ENCODE data around the gene KRTAP5-10.
"Not testable (repeated sequence)": the region's sequence is repeated elsewhere in the genome, so short reads cannot be mapped to it uniquely, and the experiment has no call there.

Gene KRTAP5-10

DNA sequence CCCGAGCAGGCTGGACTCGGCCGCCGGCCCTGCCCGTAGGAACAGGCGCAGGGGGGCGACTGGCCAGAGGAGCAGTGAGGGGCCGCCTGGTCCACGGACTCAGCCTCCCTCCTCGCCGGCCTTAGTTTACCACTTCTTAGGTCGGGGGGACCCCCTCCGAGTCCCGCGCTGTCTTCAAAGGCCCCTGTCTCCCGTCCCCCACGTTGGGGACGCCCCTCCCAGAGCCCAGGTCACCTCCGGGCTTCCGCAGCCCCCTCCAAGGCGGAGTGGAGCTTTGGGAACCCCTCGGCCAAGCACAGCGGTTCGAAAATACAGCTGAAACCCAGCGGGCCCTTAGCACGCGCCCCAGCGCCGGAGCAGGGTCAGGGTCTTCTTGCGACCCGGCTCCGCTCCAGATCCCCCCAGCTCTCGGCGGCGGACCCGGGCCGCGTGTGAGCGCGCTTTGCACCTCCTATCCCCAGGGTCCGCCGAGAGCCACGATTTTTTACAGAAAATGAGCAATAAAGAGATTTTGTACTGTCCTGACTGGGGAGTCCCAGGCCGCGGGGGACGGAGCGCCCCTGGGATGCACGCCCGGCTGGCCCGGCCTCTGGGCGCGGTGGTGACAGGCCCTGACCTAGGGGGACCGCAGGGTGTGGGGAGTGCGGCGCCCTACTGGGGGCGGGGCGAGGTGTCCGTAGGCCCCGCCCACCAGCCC is 42.3 kb downstream of the KRTAP5-10 start:
- DNase-seq (ENCODE audit: low read depth in 2 of 2, low spot score in 1 of 2): not testable (repeated sequence)

- not testable (repeated sequence) for DNase-seq (ENCODE audit: low read depth in 2 of 2, low spot score in 1 of 2)
Measured at GRCh38 chr11:71608272-71608671, 42.9 kb downstream of the KRTAP5-10 start.

DNA sequence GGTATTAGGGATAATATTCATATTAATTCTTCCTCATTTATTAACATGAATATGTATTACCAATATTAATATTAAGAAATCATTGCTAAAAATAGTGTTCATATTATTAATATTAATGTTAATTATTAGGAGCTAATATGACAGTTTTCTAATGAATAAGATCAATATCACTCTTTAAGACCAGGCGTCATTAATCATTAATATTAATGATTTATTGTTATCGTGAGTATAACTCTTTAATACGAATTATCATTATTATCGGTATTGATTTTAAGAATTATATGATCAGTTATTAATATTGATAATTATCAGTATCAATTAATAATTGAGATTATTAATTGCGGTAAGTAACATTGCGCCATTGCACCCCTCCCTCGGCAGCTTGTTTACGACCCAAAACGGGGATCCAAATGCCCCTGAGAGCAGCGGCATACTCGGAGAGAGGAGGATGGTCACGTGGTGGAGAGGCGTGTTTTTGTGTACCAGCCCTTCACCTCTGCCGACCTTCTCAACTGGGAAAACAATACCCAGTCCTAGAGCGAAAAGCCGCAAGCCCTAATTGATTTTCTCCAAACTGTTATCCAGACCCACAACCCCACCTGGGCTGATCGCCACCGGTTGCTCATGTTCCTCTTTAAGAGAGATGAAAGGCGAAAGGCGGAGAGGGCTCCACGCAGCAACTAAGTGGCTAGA is 46.0 kb downstream of the KRTAP5-10 start:
- not testable (repeated sequence) for DNase-seq (ENCODE audit: low read depth in 2 of 2, low spot score in 1 of 2)

DNA sequence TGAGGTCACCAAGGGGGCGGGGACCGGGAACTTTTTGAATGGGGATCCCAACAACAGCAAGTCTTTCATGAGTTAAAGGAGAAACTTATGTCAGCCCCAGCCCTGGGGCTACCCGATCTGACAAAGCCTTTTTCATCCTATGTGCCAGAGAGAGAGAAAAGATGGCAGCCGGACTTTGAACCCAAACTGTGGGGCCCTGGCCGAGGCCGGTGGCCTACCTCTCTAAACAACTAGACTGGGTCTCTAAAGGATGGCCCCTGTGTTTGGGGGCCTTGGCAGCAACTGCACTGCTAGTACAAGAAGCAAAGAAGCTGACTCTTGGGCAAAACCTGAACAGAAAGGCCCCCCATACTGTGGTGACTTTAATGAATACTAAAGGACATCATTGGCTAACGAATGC is 48.6 kb downstream of the KRTAP5-10 start:
- DNase-seq (ENCODE audit: low read depth in 2 of 2, low spot score in 1 of 2): not testable (repeated sequence)

DNA sequence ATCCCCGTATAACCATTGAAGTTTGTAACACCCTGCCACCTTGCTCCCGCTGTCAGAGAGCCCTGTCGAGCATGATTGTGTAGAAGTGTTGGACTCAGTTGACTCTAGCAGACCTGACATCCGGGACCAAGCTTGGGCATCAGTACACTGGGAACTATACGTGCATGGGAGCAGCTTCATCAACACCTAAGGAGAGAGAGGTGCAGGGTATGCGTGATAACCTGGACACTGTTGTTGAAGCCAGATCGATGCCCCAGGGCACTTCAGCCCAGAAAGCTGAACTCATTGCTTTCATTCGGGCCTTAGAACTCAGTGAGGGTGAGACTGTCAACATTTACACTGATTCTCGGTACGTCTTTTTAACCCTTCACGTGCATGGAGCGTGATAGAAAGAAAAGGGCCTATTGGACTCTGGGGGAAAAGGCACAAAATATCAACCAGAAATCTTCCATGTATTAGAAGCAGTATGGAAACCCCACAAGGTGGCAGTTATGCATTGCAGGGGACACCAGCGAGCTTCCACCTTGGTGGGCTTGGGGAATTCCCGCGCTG is 49.1 kb downstream of the KRTAP5-10 start:
- not testable (repeated sequence) for DNase-seq (ENCODE audit: low read depth in 2 of 2, low spot score in 1 of 2)

GRCh38 chr11:71615003-71615402 is 49.6 kb downstream of the KRTAP5-10 start:
- not testable (repeated sequence) for DNase-seq (ENCODE audit: low read depth in 2 of 2, low spot score in 1 of 2)

Data from stimulated activated CD8-positive, alpha-beta memory T cell treated with anti-CD3 and anti-CD28 coated beads, Interleukin-4, amount 100 ng/mL, for 1 hour (primary cell).